Stimulated activated CD8-positive, alpha-beta memory T cell treated with anti-CD3 and anti-CD28 coated beads, Interleukin-7, amount 100 ng/mL, for 24 hours (primary cell): ENCODE measurements around the gene ANXA11.
"Not testable (repeated sequence)": the region's sequence is repeated elsewhere in the genome, so short reads cannot be mapped to it uniquely, and the experiment has no call there.

Experiments
- DNase-seq: peaks from one replicate; pipeline ENCODE4 v3.0.0-alpha.2; 2020; ENCODE audit warnings: low read depth

Gene ANXA11

DNA sequence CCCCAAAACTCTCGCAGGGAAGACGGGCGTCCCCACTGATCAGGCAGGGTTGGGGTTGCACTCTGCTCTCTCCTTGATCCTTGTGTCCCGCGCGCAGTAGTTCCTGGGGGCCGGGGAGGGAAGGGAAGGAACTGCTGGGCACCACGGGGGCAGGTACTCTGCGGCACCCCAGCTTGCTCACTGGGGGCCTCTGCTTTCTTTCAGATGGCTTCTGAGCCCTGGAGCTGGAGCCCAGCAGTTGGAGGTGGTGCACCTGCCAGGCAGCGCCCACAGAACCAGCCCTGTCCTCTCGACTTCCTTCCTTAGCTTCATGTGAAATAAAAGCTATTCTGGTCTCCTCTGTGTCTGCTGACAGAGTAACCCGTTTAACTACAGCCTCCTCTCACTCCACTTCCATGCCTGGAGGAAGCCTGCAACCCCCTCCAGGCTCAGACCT lies 60.6 kb downstream of the ANXA11 start:
- DNase-seq, result no peak

- no peak for DNase-seq
Measured at GRCh38 chr10:80144067-80144695, 61.2 kb downstream of the ANXA11 start.

GRCh38 chr10:80141696-80142460 lies 63.5 kb downstream of the ANXA11 start:
- DNase-seq, result no peak

DNA sequence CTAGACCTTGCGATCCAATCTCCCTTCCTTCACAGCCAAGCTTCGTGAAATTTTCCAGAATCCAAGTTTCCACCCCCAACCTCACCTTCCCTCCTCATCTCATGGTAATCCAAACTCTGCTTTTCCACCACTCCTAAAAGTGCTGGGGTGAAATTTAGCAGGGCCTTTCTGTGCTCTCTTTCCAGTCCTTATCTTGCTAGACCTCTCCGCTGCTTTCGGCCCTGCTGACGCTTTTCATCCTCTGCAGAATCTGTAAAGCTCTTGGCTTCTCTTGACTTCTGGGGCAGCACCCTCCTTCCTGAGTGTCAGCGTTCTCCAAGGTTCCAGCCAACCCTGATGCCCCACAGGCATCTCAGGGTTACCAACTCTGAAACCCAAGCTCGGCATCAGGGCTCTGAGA lies 65.1 kb downstream of the ANXA11 start:
- DNase-seq, result no peak

DNA sequence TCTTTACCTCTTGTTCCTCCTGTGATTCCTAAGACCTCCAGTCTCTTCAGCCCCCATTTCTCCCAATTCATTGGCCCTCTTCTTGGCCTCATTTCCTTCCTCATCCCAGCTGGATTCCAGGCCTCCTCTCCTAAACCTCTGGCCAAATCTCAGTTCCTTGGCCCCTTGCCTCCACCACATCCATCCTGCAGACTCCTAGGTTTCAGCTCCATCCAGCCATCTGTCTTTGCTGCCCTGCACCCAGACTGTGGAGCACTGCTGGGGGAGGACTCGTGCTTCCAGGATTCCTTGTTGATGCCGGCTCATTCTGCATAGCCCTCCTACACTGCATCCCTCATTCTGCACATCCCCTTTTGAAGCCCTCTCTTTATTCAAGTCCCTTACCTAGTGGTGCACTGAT lies 66.1 kb downstream of the ANXA11 start:
- DNase-seq, result no peak

- no peak for DNase-seq
Measured at GRCh38 chr10:80137920-80138319, 67.4 kb downstream of the ANXA11 start.

DNA sequence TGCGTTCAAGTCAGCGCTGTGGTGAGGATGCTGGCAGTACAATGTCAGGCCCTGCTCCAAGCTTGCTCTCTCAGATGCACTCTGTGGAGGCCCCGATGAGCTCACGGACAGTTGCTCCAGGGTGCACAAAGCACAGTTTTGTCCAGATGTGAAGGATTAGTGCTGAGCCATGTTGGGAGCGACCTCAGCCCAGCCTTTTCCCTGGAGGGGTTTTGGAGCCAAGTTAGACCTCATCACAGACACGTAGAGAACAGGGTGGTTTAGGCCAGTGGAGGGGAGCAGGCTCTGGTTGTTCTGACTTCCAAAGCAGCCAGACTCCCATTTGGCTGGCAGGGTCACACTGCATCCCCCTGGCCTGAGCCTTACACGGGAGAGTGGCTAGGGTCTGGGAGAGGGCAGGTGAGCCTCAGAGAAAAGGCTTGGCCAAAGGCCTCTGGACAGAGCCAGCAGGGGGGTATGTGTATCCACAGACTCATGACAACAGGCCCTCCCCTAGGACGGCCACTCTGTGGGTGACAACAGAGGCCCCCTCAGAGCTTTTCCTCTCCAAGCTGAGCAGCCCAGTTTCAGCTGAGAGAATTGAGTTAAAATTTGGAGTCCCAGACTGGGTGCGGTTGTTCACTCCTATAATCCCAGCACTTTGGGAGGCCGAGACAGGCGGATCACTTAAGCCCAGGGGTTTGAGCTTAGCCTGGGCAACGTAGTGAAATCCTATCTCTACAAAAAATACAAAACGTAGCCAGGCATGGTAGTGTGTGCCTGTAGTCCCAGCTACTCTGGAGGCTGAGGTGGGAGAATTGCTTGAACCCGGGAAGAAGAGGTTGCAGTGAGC lies 68.1 kb downstream of the ANXA11 start:
- no peak for DNase-seq

- no peak for DNase-seq
Measured at GRCh38 chr10:80136134-80136571, 69.2 kb downstream of the ANXA11 start.

DNA sequence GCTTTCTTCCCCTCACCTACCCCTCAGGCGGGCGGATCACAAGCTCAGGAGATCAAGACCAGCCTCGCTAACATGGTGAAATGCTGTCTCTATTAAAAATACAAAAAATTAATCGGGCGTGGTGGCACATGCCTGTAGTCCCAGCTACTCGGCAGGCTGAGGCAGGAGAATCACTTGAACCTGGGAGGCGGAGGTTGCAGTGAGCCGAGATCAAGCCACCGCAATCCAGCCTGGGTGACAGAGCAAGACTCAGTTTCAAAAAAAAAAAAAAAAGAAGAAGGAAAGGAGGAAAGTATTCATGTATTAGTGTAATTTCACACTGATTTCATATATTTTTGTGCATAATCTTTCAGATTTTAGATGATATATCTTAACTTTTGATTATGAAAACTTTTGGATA lies 71.7 kb downstream of the ANXA11 start:
- DNase-seq, result not testable (repeated sequence)

DNA sequence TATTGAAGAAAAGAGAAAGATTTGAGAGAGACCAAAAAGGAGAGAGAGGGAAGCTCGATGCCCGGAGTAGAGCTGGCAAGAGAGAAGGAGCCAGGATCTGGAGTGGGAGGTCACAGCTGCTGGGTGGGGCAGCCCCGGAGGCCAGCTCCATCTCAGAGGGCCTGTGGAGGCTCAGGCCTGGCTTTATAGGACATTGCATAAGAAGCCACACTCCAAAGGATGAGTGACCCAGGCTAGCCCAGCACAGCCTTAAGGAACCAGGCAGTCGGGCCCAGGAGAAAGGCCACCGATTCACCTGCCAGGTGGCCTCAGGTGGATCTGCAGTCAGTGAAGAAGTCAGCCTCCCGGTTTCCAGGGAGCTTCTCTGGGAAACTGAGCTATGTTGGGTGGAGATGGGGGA lies 72.1 kb downstream of the ANXA11 start:
- DNase-seq, result no peak

DNA sequence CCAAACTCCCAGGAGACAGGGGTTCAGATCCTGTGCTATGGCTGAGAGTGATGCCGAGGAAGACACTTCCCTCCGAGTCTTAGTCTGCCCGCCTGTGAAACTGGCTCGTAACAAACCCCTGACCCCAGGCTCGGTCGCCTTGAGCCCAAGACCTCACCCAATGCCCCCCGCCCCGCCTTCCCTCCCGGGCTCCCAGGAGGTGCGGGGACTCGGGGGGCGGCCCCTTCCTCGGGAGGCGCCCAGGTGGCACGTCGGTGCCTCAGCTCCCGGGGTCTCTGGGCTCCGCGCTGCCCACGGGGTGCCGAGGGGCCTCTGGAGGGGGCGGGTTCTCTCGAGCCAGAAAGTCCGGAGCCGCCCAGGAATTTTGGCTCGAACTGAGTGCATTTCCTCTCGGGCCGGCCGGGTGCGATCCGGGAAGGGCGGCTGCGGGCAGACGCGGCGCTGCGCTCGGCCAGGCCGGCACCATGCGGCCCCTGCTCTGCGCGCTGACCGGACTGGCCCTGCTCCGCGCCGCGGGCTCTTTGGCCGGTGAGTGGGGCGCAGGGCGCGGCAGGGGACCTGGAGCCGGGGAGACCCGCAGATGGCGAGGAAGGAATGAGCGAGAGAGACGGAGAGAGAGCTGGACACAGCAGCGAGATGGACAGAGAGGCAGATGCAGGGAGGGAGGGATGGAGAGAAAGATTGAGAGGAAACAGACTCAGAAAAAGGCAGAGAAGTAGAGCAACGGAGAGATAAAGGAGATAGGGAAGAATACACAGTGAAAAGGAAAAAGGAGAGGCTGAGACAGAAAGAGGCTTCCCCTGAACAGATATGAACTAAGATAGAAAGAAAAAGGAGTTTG lies 72.8 kb downstream of the ANXA11 start, which contains the start of gene PLAC9:
TSS of gene PLAC9 (plus strand) at position 432 of the 841 bp plus-strand sequence. CDS start at position 465, 33 bp downstream.
- DNase-seq, result no peak

DNA sequence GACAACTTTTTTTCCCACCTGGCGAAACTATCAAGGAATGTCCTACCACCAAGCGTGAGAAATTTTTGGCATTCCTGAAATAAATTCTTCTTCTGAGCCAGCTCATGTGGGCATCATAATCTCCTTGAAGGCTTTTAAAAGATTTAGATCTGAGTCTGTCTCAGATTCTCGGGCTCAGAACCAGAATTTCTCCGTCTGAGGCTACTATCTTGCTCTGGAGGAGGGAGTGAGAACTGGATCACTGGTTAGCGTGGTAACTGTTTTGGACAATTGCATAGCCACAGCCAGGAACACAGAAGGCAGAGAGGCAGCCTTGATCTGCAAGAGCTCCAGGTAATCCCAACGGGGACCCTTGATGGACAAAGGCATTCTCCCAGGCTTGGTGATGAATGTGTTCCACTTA lies 73.8 kb downstream of the ANXA11 start:
- DNase-seq, result no peak

DNA sequence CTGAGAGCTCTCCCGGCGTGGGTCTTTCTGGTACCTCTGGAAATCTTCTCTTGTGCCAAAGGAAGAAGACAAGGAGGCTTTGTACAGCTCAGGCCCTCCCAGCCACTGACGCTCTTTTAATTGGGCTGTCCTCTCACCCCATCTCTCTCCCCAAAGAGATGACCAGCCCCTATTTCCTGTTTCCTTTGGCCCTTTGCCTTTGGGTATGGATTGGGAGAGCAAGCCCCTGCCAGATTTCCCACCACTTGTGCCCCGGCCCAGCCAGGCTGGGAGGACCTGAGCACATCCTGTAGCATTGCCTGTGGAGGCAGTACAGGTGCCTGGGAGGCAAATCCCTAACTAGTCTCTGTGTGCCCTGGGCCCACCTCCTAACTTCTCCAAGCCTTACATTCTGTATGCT lies 78.5 kb downstream of the ANXA11 start:
- no peak for DNase-seq

- DNase-seq, result no peak
Measured at GRCh38 chr10:80122746-80123145, 82.6 kb downstream of the ANXA11 start.

DNA sequence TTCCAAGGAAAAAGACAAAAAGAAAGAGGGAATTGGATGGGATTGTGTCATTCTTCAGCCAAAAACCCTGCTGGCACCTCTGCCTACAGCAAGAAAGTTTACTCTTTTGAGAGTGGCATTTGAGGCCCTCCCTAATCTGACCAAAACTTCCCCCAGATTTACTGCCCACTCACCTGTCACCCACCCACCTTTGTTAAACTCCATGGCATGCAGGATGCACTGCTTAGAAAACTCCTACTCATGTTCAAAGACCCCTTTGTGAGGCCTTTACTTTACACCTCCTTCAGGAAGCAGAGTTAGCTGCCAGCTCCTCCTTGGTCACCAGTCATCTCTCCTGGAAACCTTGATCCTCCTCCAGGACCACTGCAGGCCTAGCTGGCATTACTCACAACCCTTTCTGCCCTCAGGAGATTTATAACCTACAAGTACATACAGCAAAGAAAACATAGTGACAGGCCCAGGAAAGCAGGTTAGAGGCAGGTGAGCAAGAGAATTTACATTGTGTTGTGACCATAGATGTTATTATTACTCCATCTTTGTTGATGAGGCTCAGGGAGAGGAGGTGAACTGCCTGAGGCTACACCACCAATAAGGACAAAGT lies 83.1 kb downstream of the ANXA11 start:
- no peak for DNase-seq

- DNase-seq, result no peak
Measured at GRCh38 chr10:80118669-80119068, 86.7 kb downstream of the ANXA11 start.

DNA sequence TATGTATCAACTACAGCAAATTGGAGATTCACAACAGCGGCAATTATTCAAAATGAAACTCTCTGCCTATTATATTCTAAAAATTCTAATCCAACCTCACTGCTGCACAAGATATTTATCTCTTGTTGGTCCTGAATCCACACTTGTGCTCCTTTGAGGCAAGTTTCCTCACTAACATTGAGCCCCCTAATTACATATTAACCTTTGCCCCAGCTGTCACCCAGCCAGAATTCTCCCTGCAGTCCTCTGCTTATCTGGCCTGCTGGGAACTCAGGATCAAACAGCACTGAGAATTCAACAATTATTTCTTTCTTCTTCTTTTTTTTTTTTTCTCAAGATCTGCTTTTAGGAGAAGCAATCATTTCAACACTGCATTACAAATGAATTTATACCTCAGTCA lies 94.4 kb downstream of the ANXA11 start:
- DNase-seq, result no peak

DNA sequence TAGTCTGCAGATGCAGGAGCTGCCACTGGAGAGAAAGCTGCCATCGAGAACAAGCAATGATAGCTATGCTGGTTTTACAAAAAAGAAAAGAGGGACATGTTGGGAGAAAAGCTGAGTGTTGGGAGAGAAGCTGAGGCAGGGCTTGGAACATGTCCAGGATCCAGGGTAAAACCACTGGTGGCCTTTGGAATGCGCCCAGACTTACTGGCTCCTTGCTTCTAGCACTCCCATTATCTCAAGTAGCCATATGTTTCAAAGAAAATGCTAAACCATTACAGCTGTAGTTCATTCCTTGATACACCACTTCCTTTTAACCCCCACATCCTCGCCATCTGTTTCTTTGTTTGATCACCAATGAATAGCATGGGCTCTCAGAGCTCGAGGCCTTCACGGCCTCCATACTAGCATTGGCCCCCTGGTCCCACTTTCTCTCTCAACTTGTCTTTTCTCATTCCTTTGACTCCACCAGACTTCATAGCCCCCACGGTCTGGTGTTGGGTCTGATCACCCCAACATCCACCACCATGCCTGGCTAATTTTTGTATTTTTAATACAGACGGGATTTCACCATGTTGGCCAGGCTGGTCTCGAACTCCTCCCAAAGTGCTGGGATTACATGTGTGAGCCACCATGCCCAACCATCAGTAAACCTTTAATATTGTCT lies 96.6 kb downstream of the ANXA11 start:
- DNase-seq, result no peak

GRCh38 chr10:80104066-80104926 lies 101.0 kb downstream of the ANXA11 start:
- DNase-seq, result no peak
